Measurements from ENCODE around the gene CLIC4. TPM values are rescaled to one million over a fixed set of nuclear protein-coding genes. Genes with fewer than 3 reads are reported as not detected.
"Not testable (repeated sequence)": the region's sequence is repeated elsewhere in the genome, so short reads cannot be mapped to it uniquely, and the experiment has no call there.

CLIC4 gene
- total RNA-seq, 1 experiment from 2014 or later, result 243 TPM

DNA sequence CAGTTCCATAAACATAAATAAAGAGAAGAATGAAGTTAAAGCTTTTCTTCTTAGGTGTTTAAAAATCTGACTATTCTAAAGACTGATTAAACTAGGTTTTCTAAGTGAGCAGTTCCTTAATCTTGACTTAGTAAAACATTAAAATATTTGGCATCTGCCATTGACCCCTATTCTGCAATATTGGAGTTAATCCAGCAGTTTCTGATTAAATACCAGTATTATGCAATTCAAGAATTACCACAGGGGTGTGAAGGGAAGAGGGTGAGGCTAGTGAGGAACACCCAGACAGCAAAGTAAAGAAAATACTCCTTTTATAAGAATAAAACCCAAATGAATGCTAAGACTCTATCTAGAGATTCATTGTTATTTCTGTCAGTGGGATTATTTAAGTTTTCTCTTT lies 40.9 kb downstream of the CLIC4 start:
- H3K36me3 ChIP-seq (replicated peaks; ENCODE audit: control insufficient read depth, insufficient read depth, low read length), result no peaks in the 10 kb centered on the region; the same call in 1 of the 2 replicates
- DNase-seq, result no peak
- no peaks in the 10 kb centered on the region for H3K27me3 ChIP-seq (ENCODE audit: control insufficient read depth, insufficient read depth, low read length)
- no peak overlapping the region for H3K4me3 ChIP-seq (ENCODE audit: insufficient read depth, low read depth, low read length)

GRCh38 chr1:24790490-24790889 lies 45.2 kb downstream of the CLIC4 start:
- no peak overlapping the region for H3K4me3 ChIP-seq (ENCODE audit: insufficient read depth, low read depth, low read length)
- DNase-seq, result no peak
- H3K27me3 ChIP-seq (ENCODE audit: control insufficient read depth, insufficient read depth, low read length), result no peaks in the 10 kb centered on the region
- no peaks in the 10 kb centered on the region for H3K36me3 ChIP-seq (replicated peaks; ENCODE audit: control insufficient read depth, insufficient read depth, low read length)

- Histone ChIP-seq H3K4me3 (ENCODE audit: insufficient read depth, low read depth, low read length) (no peak overlapping the region), H3K36me3 (replicated peaks; ENCODE audit: control insufficient read depth, insufficient read depth, low read length) (peaks cover 7% of the 10 kb centered on the region), H3K27me3 (ENCODE audit: control insufficient read depth, insufficient read depth, low read length) (no peaks in the 10 kb centered on the region)
- no peak for DNase-seq
These were observed 48.3 kb downstream of the CLIC4 start for GRCh38 chr1:24793447-24794129.

GRCh38 chr1:24794130-24794502 lies 48.9 kb downstream of the CLIC4 start:
- H3K36me3 ChIP-seq (replicated peaks; ENCODE audit: control insufficient read depth, insufficient read depth, low read length); H3K27me3 ChIP-seq (ENCODE audit: control insufficient read depth, insufficient read depth, low read length); DNase-seq; H3K4me3 ChIP-seq (ENCODE audit: insufficient read depth, low read depth, low read length): not testable (repeated sequence)

- Histone ChIP-seq H3K27me3 (ENCODE audit: control insufficient read depth, insufficient read depth, low read length) (no peaks in the 10 kb centered on the region), H3K36me3 (replicated peaks; ENCODE audit: control insufficient read depth, insufficient read depth, low read length) (peaks cover 7% of the 10 kb centered on the region), H3K4me3 (ENCODE audit: insufficient read depth, low read depth, low read length) (no peak overlapping the region)
- no peak for DNase-seq
These were observed 50.0 kb downstream of the CLIC4 start for GRCh38 chr1:24795236-24795635.

- no peak for DNase-seq
- Histone ChIP-seq H3K4me3 (ENCODE audit: insufficient read depth, low read depth, low read length) (no peak overlapping the region), H3K36me3 (replicated peaks; ENCODE audit: control insufficient read depth, insufficient read depth, low read length) (peaks cover 7% of the 10 kb centered on the region), H3K27me3 (ENCODE audit: control insufficient read depth, insufficient read depth, low read length) (no peaks in the 10 kb centered on the region)
These were observed 51.3 kb downstream of the CLIC4 start for GRCh38 chr1:24796524-24796923.

- not testable (repeated sequence) for H3K36me3 ChIP-seq (replicated peaks; ENCODE audit: control insufficient read depth, insufficient read depth, low read length); H3K27me3 ChIP-seq (ENCODE audit: control insufficient read depth, insufficient read depth, low read length); H3K4me3 ChIP-seq (ENCODE audit: insufficient read depth, low read depth, low read length); DNase-seq
These were observed 54.0 kb downstream of the CLIC4 start for GRCh38 chr1:24799242-24799641.

GRCh38 chr1:24801176-24801575 lies 55.9 kb downstream of the CLIC4 start:
- H3K4me3 ChIP-seq (ENCODE audit: insufficient read depth, low read depth, low read length), result no peak overlapping the region
- DNase-seq, result no peak
- H3K36me3 ChIP-seq (replicated peaks; ENCODE audit: control insufficient read depth, insufficient read depth, low read length), result peaks cover 7% of the 10 kb centered on the region
- H3K27me3 ChIP-seq (ENCODE audit: control insufficient read depth, insufficient read depth, low read length), result no peaks in the 10 kb centered on the region

DNA sequence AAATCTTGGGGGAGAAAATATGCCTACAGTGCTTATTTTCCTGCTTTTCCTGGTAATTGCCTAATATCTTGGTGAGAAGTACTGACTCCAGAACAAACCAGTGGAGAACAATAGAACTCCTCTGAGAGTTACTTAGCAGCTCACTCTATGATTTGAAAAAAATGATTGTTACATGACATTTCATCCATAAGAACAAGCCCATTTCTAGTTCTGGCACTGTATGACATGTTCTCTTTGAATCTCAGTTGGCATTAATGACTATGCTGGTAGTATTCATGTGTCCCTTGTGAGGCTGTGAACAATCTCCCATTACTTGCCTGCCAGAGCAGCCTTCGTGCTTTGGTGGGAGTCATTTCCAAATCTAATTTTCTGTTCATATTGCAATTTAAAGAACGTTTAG lies 58.0 kb downstream of the CLIC4 start:
- Histone ChIP-seq H3K36me3 (replicated peaks; ENCODE audit: control insufficient read depth, insufficient read depth, low read length) (peaks cover 3% of the 10 kb centered on the region), H3K27me3 (ENCODE audit: control insufficient read depth, insufficient read depth, low read length) (no peaks in the 10 kb centered on the region), H3K4me3 (ENCODE audit: insufficient read depth, low read depth, low read length) (no peak overlapping the region)
- no peak for DNase-seq

- DNase-seq, result no peak
- Histone ChIP-seq H3K4me3 (ENCODE audit: insufficient read depth, low read depth, low read length) (no peak overlapping the region), H3K36me3 (replicated peaks; ENCODE audit: control insufficient read depth, insufficient read depth, low read length) (no peaks in the 10 kb centered on the region; the same call in none of the 2 replicates), H3K27me3 (ENCODE audit: control insufficient read depth, insufficient read depth, low read length) (no peaks in the 10 kb centered on the region)
These were observed 58.8 kb downstream of the CLIC4 start for GRCh38 chr1:24803987-24804530.

- no peak for DNase-seq
- Histone ChIP-seq H3K36me3 (replicated peaks; ENCODE audit: control insufficient read depth, insufficient read depth, low read length) (no peaks in the 10 kb centered on the region; the same call in none of the 2 replicates), H3K4me3 (ENCODE audit: insufficient read depth, low read depth, low read length) (no peak overlapping the region)
These were observed 60.5 kb downstream of the CLIC4 start for GRCh38 chr1:24805534-24806301.

DNA sequence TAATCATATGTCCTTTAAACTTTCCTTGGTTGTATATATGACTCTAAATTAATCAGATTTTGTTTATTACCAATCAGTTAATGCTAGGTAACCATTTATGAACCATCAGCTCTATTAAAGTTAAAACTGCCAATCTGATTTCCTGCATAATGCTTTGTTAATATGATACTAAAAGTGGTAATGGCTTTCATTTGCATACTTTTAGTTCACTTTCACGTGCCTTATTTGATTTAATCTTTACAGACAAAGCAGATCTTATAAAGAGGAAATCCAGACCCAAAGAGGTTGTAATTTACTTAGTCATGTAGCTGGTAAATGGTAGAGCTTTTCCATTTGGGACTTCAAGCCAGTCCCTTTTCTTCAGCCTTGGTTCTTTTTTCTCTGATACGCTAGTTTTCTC lies 61.3 kb downstream of the CLIC4 start:
- H3K27me3 ChIP-seq (ENCODE audit: control insufficient read depth, insufficient read depth, low read length), result no peaks in the 10 kb centered on the region
- H3K36me3 ChIP-seq (replicated peaks; ENCODE audit: control insufficient read depth, insufficient read depth, low read length), result no peaks in the 10 kb centered on the region; the same call in 1 of the 2 replicates
- DNase-seq, result no peak
- no peak overlapping the region for H3K4me3 ChIP-seq (ENCODE audit: insufficient read depth, low read depth, low read length)

More at GRCh38 chr1:24805534-24806301, 60.5 kb downstream of the CLIC4 start:
- H3K27me3 ChIP-seq (ENCODE audit: control insufficient read depth, insufficient read depth, low read length), result no peaks in the 10 kb centered on the region

DNA sequence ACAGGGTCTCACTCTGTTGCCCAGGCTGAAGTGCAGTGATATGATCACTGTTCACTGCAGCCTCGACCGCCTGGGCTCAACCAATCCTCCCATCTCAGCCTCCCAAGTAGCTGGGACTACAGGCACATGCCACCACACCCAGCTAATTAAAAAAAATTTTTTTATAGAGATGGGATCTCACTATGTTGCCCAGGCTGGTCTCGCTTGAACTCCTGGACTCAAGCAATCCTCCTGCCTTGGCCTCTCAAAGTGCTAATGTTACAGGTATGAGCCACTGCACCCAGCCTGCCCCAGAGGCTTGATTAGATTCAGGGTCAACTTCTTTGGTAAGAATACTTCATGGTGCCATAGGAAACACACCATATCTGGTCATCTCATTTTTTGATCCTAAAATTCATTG lies 66.2 kb downstream of the CLIC4 start:
- not testable (repeated sequence) for H3K4me3 ChIP-seq (ENCODE audit: insufficient read depth, low read depth, low read length); DNase-seq; H3K36me3 ChIP-seq (replicated peaks; ENCODE audit: control insufficient read depth, insufficient read depth, low read length); H3K27me3 ChIP-seq (ENCODE audit: control insufficient read depth, insufficient read depth, low read length)

- not testable (repeated sequence) for DNase-seq; H3K36me3 ChIP-seq (replicated peaks; ENCODE audit: control insufficient read depth, insufficient read depth, low read length); H3K27me3 ChIP-seq (ENCODE audit: control insufficient read depth, insufficient read depth, low read length); H3K4me3 ChIP-seq (ENCODE audit: insufficient read depth, low read depth, low read length)
These were observed 75.0 kb downstream of the CLIC4 start for GRCh38 chr1:24820221-24820620.

DNA sequence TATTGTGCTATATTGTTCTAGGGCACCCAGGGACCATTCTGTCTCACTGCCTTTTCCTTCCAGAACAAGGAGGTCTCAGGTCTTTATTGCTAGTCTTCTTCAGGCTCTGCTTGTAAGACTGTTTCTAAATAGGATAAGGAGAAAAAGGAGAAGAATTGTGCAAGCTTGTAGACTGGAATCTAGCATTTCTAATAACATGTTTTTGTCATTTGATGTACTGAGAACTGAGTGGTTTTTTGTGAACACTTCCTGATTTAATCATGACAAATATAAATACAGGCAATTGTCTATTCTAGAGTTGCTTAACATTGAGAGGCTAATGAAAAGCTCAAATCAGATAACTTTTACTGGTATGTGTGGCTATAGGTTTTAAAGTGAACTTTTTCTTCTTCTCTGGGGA lies 77.6 kb downstream of the CLIC4 start:
- DNase-seq, result no peak
- Histone ChIP-seq H3K36me3 (replicated peaks; ENCODE audit: control insufficient read depth, insufficient read depth, low read length) (no peaks in the 10 kb centered on the region), H3K4me3 (ENCODE audit: insufficient read depth, low read depth, low read length) (no peak overlapping the region), H3K27me3 (ENCODE audit: control insufficient read depth, insufficient read depth, low read length) (no peaks in the 10 kb centered on the region)

All from H7 (cell line).